T-cell (primary cell): Measurements from ENCODE around the gene RELCH. TPM values are rescaled to one million over a fixed set of nuclear protein-coding genes. Genes with fewer than 3 reads are reported as not detected.

ENCODE experiments used
- ATAC-seq, 4 experiments: fragments of 200-7000 bp in 3 of 4; fragments of 150-1000 bp in 1 of 4; cut with Tn5 transposase; replicated peaks in 1 of 4; 1 replicate in 3 of 4; 2 replicates in 1 of 4; pipeline ENCODE4 v1.10.0; 2021; ENCODE audit warnings: moderate library complexity in 3 of 4, mild to moderate bottlenecking in 2 of 4, moderate number of reproducible peaks in 1 of 4
- CTCF ChIA-PET, 2 donors: fragments of 300-600 bp; sonication (Branson Sonifier 250); formaldehyde crosslinking; loops; one replicate each; lab custom pipeline; 2022; ENCODE audit warnings: antibody characterized with exemption in 2 of 2; lab: Charles Lee
- POLR2A ChIA-PET, 2 donors: fragments of 300-600 bp; sonication (Branson Sonifier 250); formaldehyde crosslinking; loops; one replicate each; lab custom pipeline; 2022; ENCODE audit warnings: antibody characterized with exemption in 2 of 2; lab: Charles Lee
- DNase-seq, 35 experiments: peaks; one replicate each; pipeline versions ENCODE4 v3.0.0 to v3.0.0-alpha.2; 2013 to 2023
- H3K27ac ChIP-seq: one replicate; pipeline ENCODE4 v1.5.1; 2013; ENCODE audit warnings: low read length
- H3K27me3 ChIP-seq, 2 experiments: replicated peaks in 1 of 2; 1 replicate in 1 of 2; 2 replicates in 1 of 2; pipeline versions ENCODE4 v1.6.1 to v1.7.0; 2013; ENCODE audit warnings: low read length in 1 of 2, mixed read lengths in 1 of 2; ENCODE audit not compliant: control insufficient read depth in 2 of 2, insufficient read depth in 2 of 2; ENCODE audit errors: extremely low read depth in 1 of 2
- H3K36me3 ChIP-seq, 2 donors: 1 replicate in 1 of 2; 2 replicates in 1 of 2; pipeline versions ENCODE4 v1.6.1 to v1.7.0; 2013; ENCODE audit warnings: low read length in 1 of 2; ENCODE audit not compliant: control insufficient read depth in 2 of 2, insufficient read depth in 1 of 2; ENCODE audit errors: extremely low read depth in 1 of 2
- H3K4me1 ChIP-seq, 2 experiments: 1 replicate in 1 of 2; 2 replicates in 1 of 2; pipeline versions ENCODE4 v1.6.1 to v1.7.0; 2013; ENCODE audit warnings: low read length in 2 of 2, mixed read lengths in 1 of 2; ENCODE audit not compliant: insufficient read depth in 2 of 2, control insufficient read depth in 1 of 2; ENCODE audit errors: extremely low read depth in 1 of 2
- H3K4me3 ChIP-seq, 2 donors: 1 replicate in 1 of 2; 2 replicates in 1 of 2; pipeline versions ENCODE4 v1.5.1 to v1.7.0; 2013; ENCODE audit warnings: mild to moderate bottlenecking in 2 of 2, low read length in 1 of 2, moderate library complexity in 1 of 2; ENCODE audit not compliant: control insufficient read depth in 1 of 2; ENCODE audit errors: extremely low read depth in 1 of 2
- H3K9me3 ChIP-seq: 2 replicates; pipeline ENCODE4 v1.7.0; 2013
- H3K27ac Mint-ChIP-seq, 2 donors: one replicate each; pipeline ENCODE4 v1.8.0; 2020 to 2021; ENCODE audit warnings: mild to moderate bottlenecking in 2 of 2, mixed read lengths in 2 of 2
- H3K27me3 Mint-ChIP-seq, 2 donors: one replicate each; pipeline ENCODE4 v1.8.0; 2021 to 2022; ENCODE audit warnings: mixed read lengths in 2 of 2
- H3K36me3 Mint-ChIP-seq: one replicate; pipeline ENCODE4 v1.8.0; 2021; ENCODE audit warnings: mixed read lengths
- H3K4me1 Mint-ChIP-seq, 3 donors: one replicate each; pipeline ENCODE4 v1.8.0; 2020 to 2022; ENCODE audit warnings: mixed read lengths in 3 of 3, mild to moderate bottlenecking in 1 of 3
- H3K4me3 Mint-ChIP-seq, 3 donors: one replicate each; pipeline ENCODE4 v1.8.0; 2020 to 2022; ENCODE audit warnings: mild to moderate bottlenecking in 3 of 3, mixed read lengths in 3 of 3, moderate library complexity in 3 of 3
- H3K9me3 Mint-ChIP-seq, 3 donors: one replicate each; pipeline ENCODE4 v1.8.0; 2020 to 2022; ENCODE audit warnings: mixed read lengths in 3 of 3
- WGBS: methylation state at CpG from one replicate; pipeline ENCODE4 v1.1.5; 2013; ENCODE audit warnings: missing lambda C conversion rate; ENCODE audit not compliant: insufficient coverage; 5-methylcytosine and 5-hydroxymethylcytosine counted together
- total RNA-seq, 35 experiments: library from RNA in 6 of 35; stranded (reverse) in 6 of 35; fragments of 120-200 nt in 1 of 35; gene quantifications; one replicate each; pipeline versions ENCODE4 v1.2.1 to v1.2.4 and lab custom pipeline; 2013 to 2026

RELCH gene, protein sequence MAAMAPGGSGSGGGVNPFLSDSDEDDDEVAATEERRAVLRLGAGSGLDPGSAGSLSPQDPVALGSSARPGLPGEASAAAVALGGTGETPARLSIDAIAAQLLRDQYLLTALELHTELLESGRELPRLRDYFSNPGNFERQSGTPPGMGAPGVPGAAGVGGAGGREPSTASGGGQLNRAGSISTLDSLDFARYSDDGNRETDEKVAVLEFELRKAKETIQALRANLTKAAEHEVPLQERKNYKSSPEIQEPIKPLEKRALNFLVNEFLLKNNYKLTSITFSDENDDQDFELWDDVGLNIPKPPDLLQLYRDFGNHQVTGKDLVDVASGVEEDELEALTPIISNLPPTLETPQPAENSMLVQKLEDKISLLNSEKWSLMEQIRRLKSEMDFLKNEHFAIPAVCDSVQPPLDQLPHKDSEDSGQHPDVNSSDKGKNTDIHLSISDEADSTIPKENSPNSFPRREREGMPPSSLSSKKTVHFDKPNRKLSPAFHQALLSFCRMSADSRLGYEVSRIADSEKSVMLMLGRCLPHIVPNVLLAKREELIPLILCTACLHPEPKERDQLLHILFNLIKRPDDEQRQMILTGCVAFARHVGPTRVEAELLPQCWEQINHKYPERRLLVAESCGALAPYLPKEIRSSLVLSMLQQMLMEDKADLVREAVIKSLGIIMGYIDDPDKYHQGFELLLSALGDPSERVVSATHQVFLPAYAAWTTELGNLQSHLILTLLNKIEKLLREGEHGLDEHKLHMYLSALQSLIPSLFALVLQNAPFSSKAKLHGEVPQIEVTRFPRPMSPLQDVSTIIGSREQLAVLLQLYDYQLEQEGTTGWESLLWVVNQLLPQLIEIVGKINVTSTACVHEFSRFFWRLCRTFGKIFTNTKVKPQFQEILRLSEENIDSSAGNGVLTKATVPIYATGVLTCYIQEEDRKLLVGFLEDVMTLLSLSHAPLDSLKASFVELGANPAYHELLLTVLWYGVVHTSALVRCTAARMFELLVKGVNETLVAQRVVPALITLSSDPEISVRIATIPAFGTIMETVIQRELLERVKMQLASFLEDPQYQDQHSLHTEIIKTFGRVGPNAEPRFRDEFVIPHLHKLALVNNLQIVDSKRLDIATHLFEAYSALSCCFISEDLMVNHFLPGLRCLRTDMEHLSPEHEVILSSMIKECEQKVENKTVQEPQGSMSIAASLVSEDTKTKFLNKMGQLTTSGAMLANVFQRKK
- total RNA-seq (10 to 100 TPM; 46.5 to 68.1 (median 51.5) TPM), total RNA-seq (lab: John Stamatoyannopoulos, UW) (55.8 to 153 (median 108) reads per million in 29 experiments)
- total RNA-seq (2013): 66.6 TPM

DNA sequence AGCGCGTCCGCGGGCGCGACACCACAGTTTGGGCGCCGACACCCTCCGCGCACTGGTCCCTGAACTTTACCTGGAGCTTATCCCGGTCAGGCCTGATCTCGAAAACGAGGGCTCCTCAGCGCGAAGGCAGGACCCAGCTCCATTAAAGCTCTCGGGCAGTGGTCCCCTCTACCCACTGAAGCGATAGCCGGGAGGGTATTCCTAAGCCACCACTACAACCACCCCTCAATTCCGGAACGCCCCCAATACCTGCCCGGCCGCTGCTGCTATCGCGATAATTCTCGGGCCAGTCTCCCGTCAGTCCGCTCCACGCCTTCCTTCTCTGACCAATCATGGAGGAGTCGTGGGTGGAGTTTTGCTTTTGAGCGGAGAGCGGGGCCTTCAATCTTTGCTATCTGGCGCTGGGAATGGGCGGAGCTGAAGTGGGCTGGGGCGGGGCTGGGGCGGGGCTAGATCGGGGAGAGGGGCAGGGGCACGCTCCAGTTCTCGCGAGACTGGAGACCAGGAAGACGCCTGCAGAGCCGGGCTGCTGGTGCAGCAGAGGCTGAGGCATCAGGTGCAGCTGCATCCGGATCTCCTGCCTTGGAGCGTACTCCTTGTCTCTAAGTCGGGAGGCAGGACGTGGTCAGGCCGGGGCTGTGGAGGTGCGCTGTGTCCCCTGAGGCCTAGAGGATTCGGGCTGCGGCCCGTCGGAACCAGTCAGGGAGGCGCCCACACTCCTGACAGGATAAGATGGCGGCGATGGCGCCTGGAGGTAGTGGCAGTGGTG is at the start of gene RELCH, which contains the start of gene PIGN:
Gene RELCH, plus strand, starts transcription at position 482 of the 769 bp plus-strand sequence. Its CDS starts 251 bp downstream, at position 733.
Gene PIGN, minus strand, starts transcription at position 283 of the 769 bp plus-strand sequence. CDS start 25,703 bp downstream, outside the sequence.
- CTCF ChIA-PET: interaction anchor here (0.6 to 7.5 kb wide), 12 partner anchors 10 to 1786 kb away, joined by 3 to 96 read pairs (median 4); partner anchors contain the start of gene PHLPP1 (in 1 of the 2)
- no peaks in the 10 kb centered on the region for H3K9me3 ChIP-seq
- H3K36me3 ChIP-seq: peaks cover 0 to 4% of the 10 kb centered on the region in 2 donors
- POLR2A ChIA-PET: interaction anchor here (0.6 to 2.0 kb wide), 7 partner anchors 10 to 1252 kb away, joined by 3 to 8 read pairs (median 4); partner anchors contain the start of gene PHLPP1 (in 1 of the 2)
- H3K4me1 Mint-ChIP-seq: peaks cover 63 to 64% (median 64%) of the 10 kb centered on the region in 3 donors
- peak within 1 kb of the TSS; percentile 94 to 96 for H3K27ac Mint-ChIP-seq
- H3K27ac ChIP-seq: peak within 1 kb of the TSS; percentile 69
- WGBS: under 1% methylated on average over 46 of the region's 55 CpGs
- H3K36me3 Mint-ChIP-seq: peaks cover 11% of the 10 kb centered on the region
- ATAC-seq (peak; percentile 91 to 95 (median 94)), DNase-seq (peak; percentile 82 to 98 (median 96))
- no peaks in the 10 kb centered on the region for H3K27me3 ChIP-seq
- H3K9me3 Mint-ChIP-seq: no peaks in the 10 kb centered on the region
- H3K27me3 Mint-ChIP-seq: no peaks in the 10 kb centered on the region
- H3K4me3 Mint-ChIP-seq: peak within 1 kb of the TSS; percentile 99
- peaks cover 23 to 27% of the 10 kb centered on the region in 2 experiments for H3K4me1 ChIP-seq
- peak within 1 kb of the TSS; percentile 95 to 99 for H3K4me3 ChIP-seq

DNA sequence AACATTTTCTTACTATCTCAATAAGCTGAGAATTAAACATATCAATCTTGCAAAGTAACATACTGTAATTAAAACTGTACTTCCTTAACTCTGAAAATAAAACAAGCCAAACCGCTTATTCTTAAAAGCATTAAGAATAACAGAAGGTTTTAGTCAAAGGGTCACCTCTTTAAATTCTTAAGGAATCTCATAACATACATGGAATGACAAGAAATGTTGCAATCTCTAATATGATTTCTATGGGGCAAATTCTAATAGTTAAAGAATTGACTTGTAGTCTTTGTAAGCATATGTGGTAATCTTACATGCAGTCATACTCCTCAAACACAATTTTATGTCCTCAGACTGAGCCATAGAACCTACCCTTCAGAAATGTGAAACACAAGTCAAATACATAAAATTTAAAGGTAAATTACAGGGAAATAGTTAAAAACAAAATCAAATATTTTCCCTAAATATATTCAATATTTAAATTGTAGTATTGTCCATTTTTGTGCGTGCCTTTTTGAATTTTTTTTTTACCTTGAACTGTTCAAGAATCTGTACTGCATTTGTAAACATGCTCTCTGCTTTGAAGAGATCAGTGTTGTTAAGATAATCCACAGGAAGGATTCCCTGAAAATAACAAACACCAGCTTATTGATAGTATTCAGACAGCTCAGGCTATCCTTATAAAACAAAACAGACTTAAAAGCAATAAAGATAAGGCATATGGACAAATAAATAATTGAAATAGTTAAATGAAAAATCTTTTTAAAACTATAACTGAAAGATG is 48.4 kb upstream of the RELCH start:
- Histone ChIP-seq H3K9me3 (no peaks in the 10 kb centered on the region), H3K36me3 (peaks cover 0 to 12% of the 10 kb centered on the region in 2 donors), H3K27me3 (no peaks in the 10 kb centered on the region), H3K4me1 (no peaks in the 10 kb centered on the region), H3K4me3 (no peak overlapping the region), H3K27ac (no peak overlapping the region)
- H3K9me3 Mint-ChIP-seq: no peaks in the 10 kb centered on the region
- ATAC-seq: no peak
- H3K36me3 Mint-ChIP-seq: peaks cover 19% of the 10 kb centered on the region
- no peak overlapping the region for H3K4me3 Mint-ChIP-seq
- ChIA-PET CTCF (interaction anchor here in 1 of 2 donors (0.5 kb wide), 1 partner anchor 269 kb away, joined by 7 read pairs; no protein-coding TSS in a partner anchor), POLR2A (no interaction called here)
- WGBS: no CpG with 5 or more reads among the region's 2 CpGs
- no peak overlapping the region for H3K27ac Mint-ChIP-seq
- no peaks in the 10 kb centered on the region for H3K27me3 Mint-ChIP-seq
- no peaks in the 10 kb centered on the region for H3K4me1 Mint-ChIP-seq
- no peak for DNase-seq

DNA sequence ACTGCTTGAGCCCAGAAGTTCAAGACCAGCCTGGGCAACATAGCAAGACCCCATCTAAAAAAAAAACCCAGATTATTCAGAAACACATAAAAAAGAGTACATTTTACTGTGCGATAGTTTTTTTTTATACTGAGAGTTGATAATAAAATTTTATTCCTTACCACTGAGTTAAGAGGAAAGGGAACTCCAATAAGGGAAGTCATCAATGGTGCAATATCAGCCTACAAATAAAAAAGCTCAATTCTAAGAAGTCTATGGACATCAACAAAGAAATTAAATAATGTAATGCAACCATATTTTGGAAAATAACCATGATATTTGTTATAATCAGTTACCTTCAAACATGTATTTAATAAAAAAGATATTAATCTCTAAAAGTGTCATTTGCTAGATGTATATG is 46.8 kb upstream of the RELCH start:
- H3K27me3 ChIP-seq: no peaks in the 10 kb centered on the region
- Mint-ChIP-seq H3K4me1 (no peaks in the 10 kb centered on the region), H3K4me3 (no peak overlapping the region), H3K9me3 (no peaks in the 10 kb centered on the region), H3K27me3 (no peaks in the 10 kb centered on the region), H3K36me3 (peaks cover 23% of the 10 kb centered on the region), H3K27ac (no peak overlapping the region)
- WGBS: no CpG with 5 or more reads among the region's 1 CpG
- ChIA-PET CTCF (interaction anchor here in 1 of 2 donors (0.7 kb wide), 1 partner anchor 59 kb away, joined by 3 read pairs; no protein-coding TSS in a partner anchor), POLR2A (no interaction called here)
- H3K27ac ChIP-seq: no peak overlapping the region
- no peak for DNase-seq
- no peak for ATAC-seq
- no peak overlapping the region for H3K4me3 ChIP-seq
- peaks cover 0 to 21% of the 10 kb centered on the region in 2 donors for H3K36me3 ChIP-seq
- H3K9me3 ChIP-seq: no peaks in the 10 kb centered on the region
- no peaks in the 10 kb centered on the region for H3K4me1 ChIP-seq

DNA sequence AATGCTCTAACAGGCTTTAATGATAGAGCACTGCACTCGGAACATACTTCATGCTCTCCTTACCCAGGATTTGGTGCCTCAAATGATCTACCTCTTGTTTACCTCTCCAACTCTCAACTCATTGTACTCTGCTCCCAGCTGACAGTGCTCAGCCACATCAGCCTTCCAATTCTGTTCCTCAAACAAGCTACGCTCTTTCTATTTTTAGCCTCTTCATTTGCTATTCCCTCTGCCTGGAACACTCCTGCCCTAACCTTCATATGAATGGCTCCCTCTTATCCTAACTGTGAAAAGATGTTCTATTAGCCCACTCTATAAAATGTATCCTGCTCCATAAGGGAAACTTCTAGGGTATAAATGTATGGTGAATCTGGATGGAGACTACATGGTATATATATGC is 42.7 kb upstream of the RELCH start:
- H3K36me3 ChIP-seq: peaks cover 0 to 14% of the 10 kb centered on the region in 2 donors
- ATAC-seq (no peak), DNase-seq (no peak)
- Mint-ChIP-seq H3K4me3 (no peak overlapping the region), H3K36me3 (peaks cover 16% of the 10 kb centered on the region), H3K27ac (no peak overlapping the region), H3K9me3 (no peaks in the 10 kb centered on the region), H3K27me3 (no peaks in the 10 kb centered on the region), H3K4me1 (no peaks in the 10 kb centered on the region)
- no peaks in the 10 kb centered on the region for H3K27me3 ChIP-seq
- ChIA-PET POLR2A (no interaction called here), CTCF (no interaction called here)
- H3K4me1 ChIP-seq: no peaks in the 10 kb centered on the region
- no peak overlapping the region for H3K4me3 ChIP-seq
- whole genome bisulfite sequencing: 89% methylated on average over 2 of the region's 2 CpGs
- no peak overlapping the region for H3K27ac ChIP-seq
- H3K9me3 ChIP-seq: no peaks in the 10 kb centered on the region

- H3K27ac ChIP-seq: no peak overlapping the region
- WGBS: 100% methylated on average over 1 of the region's 9 CpGs
- no peaks in the 10 kb centered on the region for H3K4me1 Mint-ChIP-seq
- H3K4me3 Mint-ChIP-seq: no peak overlapping the region
- no peak overlapping the region for H3K27ac Mint-ChIP-seq
- ChIA-PET POLR2A (no interaction called here), CTCF (no interaction called here)
- no peaks in the 10 kb centered on the region for H3K27me3 ChIP-seq
- H3K4me1 ChIP-seq: no peaks in the 10 kb centered on the region
- no peaks in the 10 kb centered on the region for H3K9me3 Mint-ChIP-seq
- ATAC-seq (no peak), DNase-seq (no peak)
- peaks cover 31% of the 10 kb centered on the region for H3K36me3 Mint-ChIP-seq
- peaks cover 0 to 4% of the 10 kb centered on the region in 2 donors for H3K36me3 ChIP-seq
- no peaks in the 10 kb centered on the region for H3K27me3 Mint-ChIP-seq
- H3K9me3 ChIP-seq: no peaks in the 10 kb centered on the region
- H3K4me3 ChIP-seq: no peak overlapping the region
Measured at GRCh38 chr18:62151068-62151771, 35.8 kb upstream of the RELCH start.
